ENCODE data around the gene ADAMTS17. TPM values are rescaled to one million over a fixed set of nuclear protein-coding genes. Genes with fewer than 3 reads are reported as not detected.

The ADAMTS17 gene
- total and polyA plus RNA-seq, 5 donors from 2014 or later, result 0.20 to 8.2 (median 0.67) TPM; not detected in 1

- Mint-ChIP-seq H3K9me3 (peaks cover 0 to 8% (median 2%) of the 10 kb centered on the region in 7 donors), H3K4me3 (no peak overlapping the region), H3K27me3 (no peaks in the 10 kb centered on the region), H3K4me1 (no peaks in the 10 kb centered on the region), H3K27ac (no peak overlapping the region), H3K36me3 (peaks cover 23% of the 10 kb centered on the region)
- H3K9me3 ChIP-seq (ENCODE audit: control insufficient read depth in 2 of 2, low read length in 2 of 2), result peaks cover 0 to 2% of the 10 kb centered on the region in 2 experiments
- H3K27me3 ChIP-seq (ENCODE audit: control insufficient read depth, insufficient read depth, low read length), result no peaks in the 10 kb centered on the region
- no peak for DNase-seq
- H3K4me3 ChIP-seq (ENCODE audit: low read depth, low read length), result no peak overlapping the region
- H3K4me1 ChIP-seq (ENCODE audit: control insufficient read depth, insufficient read depth, low read length, poor library complexity, severe bottlenecking), result no peaks in the 10 kb centered on the region
- H3K27ac ChIP-seq (ENCODE audit: insufficient read depth, low read length, poor library complexity, severe bottlenecking), result no peak overlapping the region
- H3K36me3 ChIP-seq (ENCODE audit: control insufficient read depth, insufficient read depth, low read length), result no peaks in the 10 kb centered on the region
- no peak for ATAC-seq (ENCODE audit: low read depth in 2 of 2)
Measured at GRCh38 chr15:100033140-100033857, 308.5 kb downstream of the ADAMTS17 start.

GRCh38 chr15:100032358-100033085 lies 309.3 kb downstream of the ADAMTS17 start:
- no peak for ATAC-seq (ENCODE audit: low read depth in 2 of 2)
- peaks cover 29% of the 10 kb centered on the region for H3K36me3 Mint-ChIP-seq

GRCh38 chr15:100031665-100032357 lies 310.0 kb downstream of the ADAMTS17 start:
- no peak for ATAC-seq (ENCODE audit: low read depth in 2 of 2)
- Histone ChIP-seq H3K27ac (ENCODE audit: insufficient read depth, low read length, poor library complexity, severe bottlenecking) (no peak overlapping the region), H3K36me3 (ENCODE audit: control insufficient read depth, insufficient read depth, low read length) (no peaks in the 10 kb centered on the region), H3K27me3 (ENCODE audit: control insufficient read depth, insufficient read depth, low read length) (no peaks in the 10 kb centered on the region), H3K4me1 (ENCODE audit: control insufficient read depth, insufficient read depth, low read length, poor library complexity, severe bottlenecking) (no peaks in the 10 kb centered on the region), H3K4me3 (ENCODE audit: low read depth, low read length) (no peak overlapping the region), H3K9me3 (ENCODE audit: control insufficient read depth in 2 of 2, low read length in 2 of 2) (peaks cover 5 to 13% of the 10 kb centered on the region in 2 experiments)
- H3K36me3 Mint-ChIP-seq, result peaks cover 33% of the 10 kb centered on the region
- no peak for DNase-seq
- no peak overlapping the region for H3K4me3 Mint-ChIP-seq
- no peak overlapping the region for H3K27ac Mint-ChIP-seq
- no peaks in the 10 kb centered on the region for H3K27me3 Mint-ChIP-seq
- H3K4me1 Mint-ChIP-seq, result no peaks in the 10 kb centered on the region
- peaks cover 0 to 22% (median 4%) of the 10 kb centered on the region in 7 donors for H3K9me3 Mint-ChIP-seq

More at GRCh38 chr15:100032358-100033085, 309.3 kb downstream of the ADAMTS17 start:
- no peak for DNase-seq
- no peak overlapping the region for H3K4me3 Mint-ChIP-seq
- H3K9me3 ChIP-seq (ENCODE audit: control insufficient read depth in 2 of 2, low read length in 2 of 2), result peaks cover 2 to 10% of the 10 kb centered on the region in 2 experiments
- H3K4me1 Mint-ChIP-seq, result no peaks in the 10 kb centered on the region
- no peak overlapping the region for H3K27ac ChIP-seq (ENCODE audit: insufficient read depth, low read length, poor library complexity, severe bottlenecking)
- H3K27me3 ChIP-seq (ENCODE audit: control insufficient read depth, insufficient read depth, low read length), result no peaks in the 10 kb centered on the region
- no peak overlapping the region for H3K27ac Mint-ChIP-seq
- H3K4me1 ChIP-seq (ENCODE audit: control insufficient read depth, insufficient read depth, low read length, poor library complexity, severe bottlenecking), result no peaks in the 10 kb centered on the region
- H3K27me3 Mint-ChIP-seq, result no peaks in the 10 kb centered on the region
- no peak overlapping the region for H3K4me3 ChIP-seq (ENCODE audit: low read depth, low read length)
- H3K9me3 Mint-ChIP-seq, result peaks cover 0 to 14% (median 3%) of the 10 kb centered on the region in 7 donors
- H3K36me3 ChIP-seq (ENCODE audit: control insufficient read depth, insufficient read depth, low read length), result no peaks in the 10 kb centered on the region

- no peaks in the 10 kb centered on the region for H3K4me1 Mint-ChIP-seq
- H3K9me3 Mint-ChIP-seq, result peaks cover 0 to 23% (median 4%) of the 10 kb centered on the region in 7 donors
- H3K27me3 Mint-ChIP-seq, result no peaks in the 10 kb centered on the region
- H3K27ac Mint-ChIP-seq, result peak overlapping the region in 1 of 3 donors; percentile 50
- Histone ChIP-seq H3K9me3 (ENCODE audit: control insufficient read depth in 2 of 2, low read length in 2 of 2) (peaks cover 6 to 13% of the 10 kb centered on the region in 2 experiments), H3K27me3 (ENCODE audit: control insufficient read depth, insufficient read depth, low read length) (no peaks in the 10 kb centered on the region), H3K27ac (ENCODE audit: insufficient read depth, low read length, poor library complexity, severe bottlenecking) (no peak overlapping the region), H3K36me3 (ENCODE audit: control insufficient read depth, insufficient read depth, low read length) (no peaks in the 10 kb centered on the region), H3K4me1 (ENCODE audit: control insufficient read depth, insufficient read depth, low read length, poor library complexity, severe bottlenecking) (no peaks in the 10 kb centered on the region), H3K4me3 (ENCODE audit: low read depth, low read length) (no peak overlapping the region)
- peaks cover 35% of the 10 kb centered on the region for H3K36me3 Mint-ChIP-seq
- no peak overlapping the region for H3K4me3 Mint-ChIP-seq
- no peak for ATAC-seq (ENCODE audit: low read depth in 2 of 2)
- no peak for DNase-seq
Measured at GRCh38 chr15:100030586-100031229, 311.1 kb downstream of the ADAMTS17 start.

GRCh38 chr15:100029868-100030479 lies 311.8 kb downstream of the ADAMTS17 start:
- Histone ChIP-seq H3K4me1 (ENCODE audit: control insufficient read depth, insufficient read depth, low read length, poor library complexity, severe bottlenecking) (no peaks in the 10 kb centered on the region), H3K36me3 (ENCODE audit: control insufficient read depth, insufficient read depth, low read length) (no peaks in the 10 kb centered on the region), H3K4me3 (ENCODE audit: low read depth, low read length) (no peak overlapping the region), H3K9me3 (ENCODE audit: control insufficient read depth in 2 of 2, low read length in 2 of 2) (peaks cover 6 to 13% of the 10 kb centered on the region in 2 experiments), H3K27me3 (ENCODE audit: control insufficient read depth, insufficient read depth, low read length) (no peaks in the 10 kb centered on the region), H3K27ac (ENCODE audit: insufficient read depth, low read length, poor library complexity, severe bottlenecking) (no peak overlapping the region)
- DNase-seq, result no peak
- no peaks in the 10 kb centered on the region for H3K4me1 Mint-ChIP-seq
- peaks cover 35% of the 10 kb centered on the region for H3K36me3 Mint-ChIP-seq
- no peak overlapping the region for H3K4me3 Mint-ChIP-seq
- ATAC-seq (ENCODE audit: low read depth in 2 of 2), result no peak
- H3K27me3 Mint-ChIP-seq, result no peaks in the 10 kb centered on the region
- H3K27ac Mint-ChIP-seq, result peak overlapping the region in 1 of 3 donors; percentile 50
- H3K9me3 Mint-ChIP-seq, result peaks cover 0 to 23% (median 4%) of the 10 kb centered on the region in 7 donors

GRCh38 chr15:100029045-100029444 lies 312.7 kb downstream of the ADAMTS17 start:
- Mint-ChIP-seq H3K27me3 (no peaks in the 10 kb centered on the region), H3K36me3 (peaks cover 35% of the 10 kb centered on the region), H3K4me3 (no peak overlapping the region), H3K27ac (no peak overlapping the region), H3K9me3 (peaks cover 0 to 23% (median 4%) of the 10 kb centered on the region in 7 donors), H3K4me1 (no peaks in the 10 kb centered on the region)
- no peaks in the 10 kb centered on the region for H3K4me1 ChIP-seq (ENCODE audit: control insufficient read depth, insufficient read depth, low read length, poor library complexity, severe bottlenecking)
- H3K27me3 ChIP-seq (ENCODE audit: control insufficient read depth, insufficient read depth, low read length), result no peaks in the 10 kb centered on the region
- ATAC-seq (ENCODE audit: low read depth in 2 of 2), result no peak
- no peaks in the 10 kb centered on the region for H3K36me3 ChIP-seq (ENCODE audit: control insufficient read depth, insufficient read depth, low read length)
- no peak overlapping the region for H3K27ac ChIP-seq (ENCODE audit: insufficient read depth, low read length, poor library complexity, severe bottlenecking)
- no peak for DNase-seq
- H3K4me3 ChIP-seq (ENCODE audit: low read depth, low read length), result no peak overlapping the region
- H3K9me3 ChIP-seq (ENCODE audit: control insufficient read depth in 2 of 2, low read length in 2 of 2), result peaks cover 6 to 13% of the 10 kb centered on the region in 2 experiments

- DNase-seq (no peak), ATAC-seq (ENCODE audit: low read depth in 2 of 2) (no peak)
- Histone ChIP-seq H3K36me3 (ENCODE audit: control insufficient read depth, insufficient read depth, low read length) (no peaks in the 10 kb centered on the region), H3K4me1 (ENCODE audit: control insufficient read depth, insufficient read depth, low read length, poor library complexity, severe bottlenecking) (no peaks in the 10 kb centered on the region), H3K27me3 (ENCODE audit: control insufficient read depth, insufficient read depth, low read length) (no peaks in the 10 kb centered on the region), H3K9me3 (ENCODE audit: control insufficient read depth in 2 of 2, low read length in 2 of 2) (peaks cover 6 to 13% of the 10 kb centered on the region in 2 experiments), H3K4me3 (ENCODE audit: low read depth, low read length) (no peak overlapping the region), H3K27ac (ENCODE audit: insufficient read depth, low read length, poor library complexity, severe bottlenecking) (no peak overlapping the region)
- no peaks in the 10 kb centered on the region for H3K4me1 Mint-ChIP-seq
- H3K4me3 Mint-ChIP-seq, result no peak overlapping the region
- peaks cover 0 to 23% (median 4%) of the 10 kb centered on the region in 7 donors for H3K9me3 Mint-ChIP-seq
- H3K36me3 Mint-ChIP-seq, result peaks cover 35% of the 10 kb centered on the region
- no peaks in the 10 kb centered on the region for H3K27me3 Mint-ChIP-seq
- no peak overlapping the region for H3K27ac Mint-ChIP-seq
Measured at GRCh38 chr15:100026041-100026440, 315.7 kb downstream of the ADAMTS17 start.

Measured in CD4-positive, CD25-positive, alpha-beta regulatory T cell (primary cell).